SU-DHL-6 (cell line): ENCODE measurements around the gene KRTAP10-8.
"Not testable (repeated sequence)": the region's sequence is repeated elsewhere in the genome, so short reads cannot be mapped to it uniquely, and the experiment has no call there.

ENCODE experiments used
- CTCF ChIP-seq: fragments of 200-600 bp; sonication (generic); IDR thresholded peaks from one replicate; pipeline ENCODE4 v1.5.1; 2017; ENCODE audit warnings: antibody characterized with exemption, mild to moderate bottlenecking, low read length, moderate library complexity; ENCODE audit not compliant: insufficient read depth, poor library complexity, severe bottlenecking
- EZH2phosphoT487 ChIP-seq: fragments of 200-600 bp; sonication (generic), shearing (Covaris generic); conservative IDR thresholded peaks from 2 replicates; pipeline ENCODE4 v1.6.1; 2018; ENCODE audit warnings: mild to moderate bottlenecking, antibody characterized with exemption, low read length, moderate library complexity, mixed read lengths

- TF ChIP-seq CTCF, EZH2phosphoT487: not testable (repeated sequence)
Observed at GRCh38 chr21:44601091-44601490, 10.8 kb upstream of the KRTAP10-8 start.
